ENCODE results near the gene KRAS. TPM values are rescaled to one million over a fixed set of nuclear protein-coding genes. Genes with fewer than 3 reads are reported as not detected.

The KRAS gene
- total RNA-seq, 1 donor from 2014 or later: 15.5 TPM

DNA sequence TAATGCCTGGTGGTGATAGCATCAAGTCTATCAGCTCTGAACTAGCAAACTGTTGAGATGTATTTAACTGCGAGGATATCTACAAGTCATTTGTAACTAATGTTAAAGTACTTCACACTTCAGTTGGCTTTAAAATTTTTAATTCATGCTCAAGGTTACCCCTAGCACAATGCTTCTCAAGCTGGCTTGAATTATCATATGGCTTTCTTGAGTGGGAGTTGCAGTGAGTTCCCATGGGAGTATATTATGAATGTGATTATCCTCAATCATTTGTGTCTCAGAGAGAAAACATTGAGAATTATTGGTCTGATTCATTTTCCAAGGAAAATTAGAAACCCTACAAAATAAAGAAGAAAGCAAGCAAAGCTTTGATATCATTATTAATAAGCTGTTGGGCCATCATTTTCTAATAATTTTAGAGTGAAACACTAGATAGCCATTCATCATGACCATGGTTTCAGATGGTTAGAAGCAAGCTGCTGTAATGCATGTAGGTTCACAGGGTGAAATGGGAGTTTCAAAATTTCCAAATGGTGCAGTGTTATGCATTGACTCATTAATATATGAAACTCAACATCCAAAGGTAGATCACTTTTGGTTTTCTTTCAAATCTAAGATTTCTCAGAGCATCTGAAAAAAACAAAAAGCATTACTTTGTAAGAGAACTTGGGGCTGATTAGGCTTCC is 11.8 kb upstream of the KRAS start:
- FAIRE-seq: no peak
- TF ChIP-seq, protein P1, sequence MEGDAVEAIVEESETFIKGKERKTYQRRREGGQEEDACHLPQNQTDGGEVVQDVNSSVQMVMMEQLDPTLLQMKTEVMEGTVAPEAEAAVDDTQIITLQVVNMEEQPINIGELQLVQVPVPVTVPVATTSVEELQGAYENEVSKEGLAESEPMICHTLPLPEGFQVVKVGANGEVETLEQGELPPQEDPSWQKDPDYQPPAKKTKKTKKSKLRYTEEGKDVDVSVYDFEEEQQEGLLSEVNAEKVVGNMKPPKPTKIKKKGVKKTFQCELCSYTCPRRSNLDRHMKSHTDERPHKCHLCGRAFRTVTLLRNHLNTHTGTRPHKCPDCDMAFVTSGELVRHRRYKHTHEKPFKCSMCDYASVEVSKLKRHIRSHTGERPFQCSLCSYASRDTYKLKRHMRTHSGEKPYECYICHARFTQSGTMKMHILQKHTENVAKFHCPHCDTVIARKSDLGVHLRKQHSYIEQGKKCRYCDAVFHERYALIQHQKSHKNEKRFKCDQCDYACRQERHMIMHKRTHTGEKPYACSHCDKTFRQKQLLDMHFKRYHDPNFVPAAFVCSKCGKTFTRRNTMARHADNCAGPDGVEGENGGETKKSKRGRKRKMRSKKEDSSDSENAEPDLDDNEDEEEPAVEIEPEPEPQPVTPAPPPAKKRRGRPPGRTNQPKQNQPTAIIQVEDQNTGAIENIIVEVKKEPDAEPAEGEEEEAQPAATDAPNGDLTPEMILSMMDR (IDR thresholded peaks at IDR 0.05; ENCODE audit: insufficient read depth, low read length, severe bottlenecking): no peak
- H3K36me3 ChIP-seq (ENCODE audit: control insufficient read depth, insufficient read depth, low read length): no peaks in the 10 kb centered on the region
- DNase-seq (ENCODE audit: low read depth): no peak
- H3K27me3 ChIP-seq (ENCODE audit: control insufficient read depth, insufficient read depth, low read length): no peaks in the 10 kb centered on the region
- no peak overlapping the region for H3K4me3 ChIP-seq (ENCODE audit: low read depth, low read length)

DNA sequence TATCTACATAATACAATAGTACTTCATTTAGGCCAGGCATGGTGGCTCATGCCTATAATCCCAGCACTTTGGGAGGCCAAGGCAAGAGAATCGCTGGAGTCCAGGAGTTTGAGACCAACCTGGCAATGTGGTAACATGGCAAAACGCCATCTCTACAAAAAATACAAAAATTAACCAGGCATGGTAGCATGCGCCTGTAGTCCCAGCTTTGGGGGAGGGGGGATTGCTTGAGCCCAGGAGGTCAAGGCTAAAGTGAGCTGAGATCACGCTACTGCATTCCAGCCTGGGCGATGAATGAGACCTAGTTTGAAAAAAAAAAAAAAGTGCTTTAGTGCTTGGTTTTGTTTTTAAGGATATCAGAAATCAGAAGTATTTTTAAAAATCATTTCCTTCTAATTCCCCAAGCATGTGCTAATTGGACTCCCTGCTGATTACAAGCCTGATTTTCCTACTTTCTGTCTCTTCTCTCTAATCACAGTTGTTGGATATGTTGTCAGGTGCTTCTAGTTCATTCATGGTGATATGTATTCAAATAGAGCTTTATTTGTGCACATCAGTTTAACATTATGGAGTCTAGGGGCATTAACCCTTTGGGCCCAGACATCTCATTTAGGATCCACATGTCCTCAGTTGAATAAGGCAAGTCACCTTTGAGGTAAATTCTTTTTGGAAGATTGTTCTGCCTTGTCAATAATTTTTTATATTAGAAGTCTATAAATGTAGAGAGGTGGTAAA is 7.0 kb upstream of the KRAS start:
- FAIRE-seq: no peak

DNA sequence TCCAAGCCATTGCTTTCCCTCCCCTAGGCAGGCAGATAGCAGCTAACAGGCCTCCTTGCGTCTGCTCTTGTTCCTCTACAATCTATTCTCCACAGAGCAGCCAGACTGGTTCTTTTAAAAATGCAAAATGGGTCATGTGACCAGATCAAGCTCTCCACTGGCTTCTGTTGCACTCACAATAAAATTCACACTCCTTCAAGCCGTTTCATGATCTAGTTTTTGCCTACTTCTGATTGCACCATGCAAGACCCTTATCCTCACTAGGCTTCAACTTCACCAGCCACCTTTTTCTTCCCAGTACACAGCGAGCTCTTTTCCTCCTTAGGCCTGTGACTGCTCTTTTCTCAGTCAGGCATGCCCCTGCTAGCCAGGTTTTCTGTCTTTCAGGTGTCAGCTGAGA is 6.1 kb upstream of the KRAS start:
- peak; percentile 32 for FAIRE-seq
- Histone ChIP-seq H3K36me3 (ENCODE audit: control insufficient read depth, insufficient read depth, low read length) (no peaks in the 10 kb centered on the region), H3K27me3 (ENCODE audit: control insufficient read depth, insufficient read depth, low read length) (no peaks in the 10 kb centered on the region), H3K4me3 (ENCODE audit: low read depth, low read length) (no peak overlapping the region)
- TF ChIP-seq, protein P1 (IDR thresholded peaks at IDR 0.05; ENCODE audit: insufficient read depth, low read length, severe bottlenecking): no peak
- DNase-seq (ENCODE audit: low read depth): peak; percentile 38

More for the DNA sequence above, 7.0 kb upstream of the KRAS start:
- H3K4me3 ChIP-seq (ENCODE audit: low read depth, low read length): no peak overlapping the region
- no peaks in the 10 kb centered on the region for H3K36me3 ChIP-seq (ENCODE audit: control insufficient read depth, insufficient read depth, low read length)
- TF ChIP-seq, protein P1 (IDR thresholded peaks at IDR 0.05; ENCODE audit: insufficient read depth, low read length, severe bottlenecking): no peak
- no peak for DNase-seq (ENCODE audit: low read depth)
- H3K27me3 ChIP-seq (ENCODE audit: control insufficient read depth, insufficient read depth, low read length): no peaks in the 10 kb centered on the region

DNA sequence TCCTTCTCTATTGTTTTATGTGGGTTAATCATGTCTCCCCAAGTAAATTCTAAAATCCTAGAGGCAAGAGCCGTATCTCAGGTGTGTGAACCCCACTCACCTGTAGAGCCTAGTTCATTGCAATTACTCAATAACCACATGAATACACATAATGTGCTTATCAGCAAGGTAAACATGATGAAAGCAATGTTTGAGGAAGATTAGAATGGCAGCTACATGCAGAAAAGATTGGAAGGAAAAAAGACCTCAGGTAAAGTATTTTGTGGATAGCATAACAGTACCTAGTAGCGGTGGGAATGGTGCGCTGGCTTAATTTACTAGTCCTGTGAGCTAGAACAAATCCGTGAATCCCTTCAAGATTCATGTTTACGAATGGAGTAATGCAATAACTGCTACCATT is 5.3 kb upstream of the KRAS start:
- H3K27me3 ChIP-seq (ENCODE audit: control insufficient read depth, insufficient read depth, low read length): no peaks in the 10 kb centered on the region
- DNase-seq (ENCODE audit: low read depth) (no peak), FAIRE-seq (no peak)
- H3K36me3 ChIP-seq (ENCODE audit: control insufficient read depth, insufficient read depth, low read length): no peaks in the 10 kb centered on the region
- no peak overlapping the region for H3K4me3 ChIP-seq (ENCODE audit: low read depth, low read length)
- TF ChIP-seq, protein P1 (IDR thresholded peaks at IDR 0.05; ENCODE audit: insufficient read depth, low read length, severe bottlenecking): no peak

DNA sequence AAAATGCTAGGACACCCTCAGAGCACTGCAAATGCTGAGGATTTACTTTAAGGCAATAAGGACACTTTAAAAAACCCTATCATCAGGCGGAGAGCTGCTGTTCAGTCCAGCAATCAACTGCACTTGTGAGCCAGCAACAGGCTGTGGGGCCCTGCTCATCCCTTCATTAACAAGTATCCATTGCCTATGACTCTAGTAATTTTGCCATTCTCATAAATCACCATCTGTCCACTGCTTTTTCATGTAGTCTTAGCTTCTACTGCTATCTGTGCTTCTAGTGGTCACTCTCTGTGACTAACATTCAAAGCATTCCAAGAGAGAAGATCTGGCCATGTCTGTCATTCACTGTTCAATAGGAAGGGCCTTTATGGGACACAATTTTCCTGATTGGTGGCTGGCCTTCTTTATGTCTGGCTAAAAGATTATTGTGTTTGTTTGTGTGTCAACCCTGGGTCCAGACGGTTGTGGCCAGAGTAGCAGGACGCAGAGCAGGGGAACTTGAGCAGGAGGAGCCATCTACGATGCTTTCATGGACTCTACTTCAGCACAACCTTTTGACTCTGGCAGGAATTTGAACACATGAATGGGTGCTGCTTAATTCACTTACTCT is 3.6 kb upstream of the KRAS start:
- Histone ChIP-seq H3K36me3 (ENCODE audit: control insufficient read depth, insufficient read depth, low read length) (no peaks in the 10 kb centered on the region), H3K27me3 (ENCODE audit: control insufficient read depth, insufficient read depth, low read length) (no peaks in the 10 kb centered on the region), H3K4me3 (ENCODE audit: low read depth, low read length) (no peak overlapping the region)
- FAIRE-seq (no peak), DNase-seq (ENCODE audit: low read depth) (no peak)
- TF ChIP-seq, protein P1 (IDR thresholded peaks at IDR 0.05; ENCODE audit: insufficient read depth, low read length, severe bottlenecking): no peak

Data from bronchial epithelial cell (primary cell).